Measurements from ENCODE around the gene PRKD1.

- no peak for TF ChIP-seq CTCF (IDR thresholded peaks at IDR 0.05)
- TF ChIP-seq POLR2A (IDR thresholded peaks at IDR 0.05), result no peak
Observed at GRCh38 chr14:29684926-29685325, 242.7 kb downstream of the PRKD1 start.
